GM12865 (cell line): ENCODE results near the gene GALNT10.

ENCODE experiments used
- DNase-seq: peaks from one replicate; pipeline ENCODE4 v3.0.0; 2010; ENCODE audit warnings: low read depth
- H3K4me3 ChIP-seq: 2 replicates; pipeline ENCODE4 v1.5.1; 2011; ENCODE audit warnings: mild to moderate bottlenecking, low read depth, low read length, control low read depth
- TF ChIP-seq, protein P1 (sequence below): IDR thresholded peaks from 2 replicates; pipeline ENCODE4 v1.5.1; 2011; ENCODE audit warnings: low read length, control low read depth, low read depth, inconsistent platforms; ENCODE audit not compliant: insufficient read depth; ENCODE audit errors: missing control alignments

Gene GALNT10

DNA sequence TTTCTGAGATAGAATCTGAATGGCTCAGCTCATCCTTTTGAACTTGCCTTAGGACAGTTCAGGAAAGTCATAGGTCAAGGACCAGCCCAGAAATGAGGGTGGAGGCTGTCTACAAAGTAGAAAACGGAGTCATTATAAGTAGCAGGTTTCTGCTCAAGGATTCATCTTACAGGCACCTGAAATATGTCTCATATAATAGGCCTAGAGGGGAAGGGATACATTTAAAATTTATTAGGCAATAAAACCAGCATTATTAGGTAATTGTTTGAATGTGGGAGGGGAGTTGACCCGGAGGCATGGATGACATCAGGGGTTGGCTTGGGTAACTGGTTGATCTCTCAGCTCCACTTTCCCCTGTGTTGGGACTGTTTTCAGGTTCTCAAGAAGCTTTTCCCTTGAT is 11.9 kb upstream of the GALNT10 start:
- TF ChIP-seq, protein P1, sequence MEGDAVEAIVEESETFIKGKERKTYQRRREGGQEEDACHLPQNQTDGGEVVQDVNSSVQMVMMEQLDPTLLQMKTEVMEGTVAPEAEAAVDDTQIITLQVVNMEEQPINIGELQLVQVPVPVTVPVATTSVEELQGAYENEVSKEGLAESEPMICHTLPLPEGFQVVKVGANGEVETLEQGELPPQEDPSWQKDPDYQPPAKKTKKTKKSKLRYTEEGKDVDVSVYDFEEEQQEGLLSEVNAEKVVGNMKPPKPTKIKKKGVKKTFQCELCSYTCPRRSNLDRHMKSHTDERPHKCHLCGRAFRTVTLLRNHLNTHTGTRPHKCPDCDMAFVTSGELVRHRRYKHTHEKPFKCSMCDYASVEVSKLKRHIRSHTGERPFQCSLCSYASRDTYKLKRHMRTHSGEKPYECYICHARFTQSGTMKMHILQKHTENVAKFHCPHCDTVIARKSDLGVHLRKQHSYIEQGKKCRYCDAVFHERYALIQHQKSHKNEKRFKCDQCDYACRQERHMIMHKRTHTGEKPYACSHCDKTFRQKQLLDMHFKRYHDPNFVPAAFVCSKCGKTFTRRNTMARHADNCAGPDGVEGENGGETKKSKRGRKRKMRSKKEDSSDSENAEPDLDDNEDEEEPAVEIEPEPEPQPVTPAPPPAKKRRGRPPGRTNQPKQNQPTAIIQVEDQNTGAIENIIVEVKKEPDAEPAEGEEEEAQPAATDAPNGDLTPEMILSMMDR: no peak
- DNase-seq: no peak
- no peak overlapping the region for H3K4me3 ChIP-seq

DNA sequence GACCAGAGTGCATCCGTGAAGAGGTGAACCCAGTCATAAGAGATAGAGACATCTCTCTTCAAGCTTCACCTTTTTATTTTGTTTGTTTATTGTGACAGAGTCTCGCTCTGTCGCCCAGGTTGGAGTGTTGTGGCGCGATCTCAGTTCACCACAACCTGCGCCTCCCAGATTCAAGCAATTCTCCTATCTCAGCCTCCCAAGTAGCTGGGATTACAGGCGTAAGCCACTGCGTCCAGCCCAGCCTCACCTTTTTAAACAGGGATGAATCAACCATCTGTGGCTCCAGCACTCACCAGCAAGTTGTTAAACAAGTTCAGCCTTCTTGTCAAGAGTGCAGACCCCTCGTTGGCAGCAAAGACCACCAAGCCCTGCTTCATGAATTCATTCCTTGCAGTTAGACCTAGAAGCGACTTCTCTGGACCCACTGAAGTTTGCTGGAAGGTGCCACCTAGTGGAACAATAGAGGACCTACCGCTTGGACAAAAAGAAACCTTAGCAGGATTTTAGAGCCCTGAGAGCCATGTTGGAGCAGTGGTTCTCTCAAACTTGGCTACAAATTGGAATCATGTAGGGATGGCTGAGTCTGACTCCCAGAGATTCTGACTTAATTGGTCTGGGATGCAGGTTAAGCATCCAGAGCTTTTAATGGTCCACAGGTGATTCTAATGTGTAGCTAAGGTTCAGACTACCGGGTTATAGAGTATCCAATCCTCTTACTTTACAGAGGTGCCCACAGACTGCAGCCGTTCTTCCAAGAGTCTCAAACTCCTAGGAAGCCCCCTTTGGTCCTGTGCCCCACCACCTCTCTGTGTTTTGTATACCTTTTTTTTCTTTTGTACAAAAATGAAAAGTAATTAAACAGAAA is 10.5 kb upstream of the GALNT10 start:
- peak; percentile 74 for DNase-seq
- TF ChIP-seq, protein P1: peak; percentile 85
- no peak overlapping the region for H3K4me3 ChIP-seq

DNA sequence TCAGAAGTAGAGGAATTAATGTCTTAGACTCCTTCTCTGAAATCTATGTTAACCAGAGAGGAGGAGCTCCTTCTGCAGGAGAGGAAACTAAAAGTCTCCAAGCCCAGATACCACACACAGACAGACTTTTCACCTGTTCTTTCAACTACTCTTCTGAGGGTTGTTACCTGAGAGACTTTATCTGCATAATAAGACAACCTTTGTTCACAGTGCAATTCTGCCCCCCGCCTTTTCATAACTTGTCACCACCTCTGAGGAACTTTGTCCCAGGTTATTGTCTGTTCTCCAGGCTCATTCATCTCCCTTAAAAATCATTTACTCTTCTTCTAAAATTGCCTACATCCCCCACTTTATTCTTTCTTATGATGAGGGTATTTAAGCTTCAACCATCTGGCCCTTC is 9.4 kb upstream of the GALNT10 start:
- DNase-seq: no peak
- H3K4me3 ChIP-seq: no peak overlapping the region
- TF ChIP-seq, protein P1: no peak

DNA sequence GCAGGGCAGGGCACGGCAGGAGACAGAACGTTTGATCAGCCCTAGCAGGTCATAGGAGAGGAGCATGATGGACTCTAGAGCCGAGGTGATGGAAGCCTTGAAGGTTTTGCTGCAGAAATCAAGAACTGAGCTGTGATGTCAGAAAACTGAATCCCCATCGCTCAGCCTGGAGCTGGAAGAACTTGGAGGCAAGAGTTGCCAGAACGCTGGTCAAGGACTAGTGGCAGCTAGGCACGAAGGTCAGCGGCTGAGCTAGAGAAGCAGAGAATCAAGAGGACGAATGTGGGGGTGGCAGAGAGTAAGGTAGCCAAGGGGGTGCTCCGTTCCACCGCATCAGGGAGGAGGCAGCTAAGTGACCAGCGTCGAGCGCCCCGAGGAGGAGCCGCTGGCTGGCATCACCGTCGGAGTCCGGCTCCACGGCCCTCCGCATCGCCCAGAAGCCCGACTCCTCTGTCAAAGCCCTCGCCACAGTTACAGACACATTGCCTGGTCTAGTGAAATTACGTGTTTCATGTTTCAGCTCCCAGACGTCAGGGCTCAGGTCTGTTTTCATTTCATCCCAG is 1.2 kb upstream of the GALNT10 start:
- DNase-seq: no peak
- TF ChIP-seq, protein P1: no peak
- H3K4me3 ChIP-seq: peak overlapping the region; percentile 89

DNA sequence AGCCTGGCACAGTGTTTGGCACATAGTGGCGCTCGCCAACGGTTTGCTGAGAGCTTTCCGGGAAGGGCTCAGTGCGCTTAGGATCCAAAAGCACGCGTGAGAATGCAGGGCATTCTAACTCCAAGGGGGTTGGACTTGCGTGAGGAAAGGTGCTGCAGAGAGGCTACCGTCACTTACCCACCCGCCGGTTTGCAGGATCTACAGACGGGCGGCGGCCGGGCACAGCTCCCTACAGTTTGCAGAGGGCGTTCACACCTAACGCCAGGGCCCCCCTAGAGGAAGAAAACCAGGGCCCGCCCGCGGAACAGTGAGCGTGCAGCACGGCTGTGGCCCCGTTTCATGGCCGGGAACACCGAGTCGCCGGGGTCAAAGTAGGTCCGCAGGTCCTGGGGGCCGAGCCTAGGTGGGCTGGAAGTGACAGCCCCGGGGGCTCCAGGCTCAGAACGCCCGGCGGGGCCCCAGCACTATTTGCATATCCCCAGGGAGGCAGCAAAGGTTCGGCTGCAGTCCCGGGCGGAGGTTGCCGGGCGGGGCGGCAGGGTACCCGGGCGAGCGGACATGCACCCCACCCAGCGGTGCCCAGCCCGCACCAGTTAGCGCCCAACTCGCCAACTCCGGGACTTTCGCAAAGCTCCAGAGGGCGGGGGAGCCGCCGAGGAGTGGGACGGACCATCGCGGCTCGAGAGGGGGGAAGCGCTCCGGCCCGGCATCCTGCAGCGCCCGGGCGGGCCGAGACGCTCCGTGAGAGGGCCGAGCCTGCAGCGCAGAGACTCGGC is 526 bp upstream of the GALNT10 start:
- TF ChIP-seq, protein P1: peak; percentile 43
- DNase-seq: peak; percentile 92
- peak overlapping the region; percentile 89 for H3K4me3 ChIP-seq

DNA sequence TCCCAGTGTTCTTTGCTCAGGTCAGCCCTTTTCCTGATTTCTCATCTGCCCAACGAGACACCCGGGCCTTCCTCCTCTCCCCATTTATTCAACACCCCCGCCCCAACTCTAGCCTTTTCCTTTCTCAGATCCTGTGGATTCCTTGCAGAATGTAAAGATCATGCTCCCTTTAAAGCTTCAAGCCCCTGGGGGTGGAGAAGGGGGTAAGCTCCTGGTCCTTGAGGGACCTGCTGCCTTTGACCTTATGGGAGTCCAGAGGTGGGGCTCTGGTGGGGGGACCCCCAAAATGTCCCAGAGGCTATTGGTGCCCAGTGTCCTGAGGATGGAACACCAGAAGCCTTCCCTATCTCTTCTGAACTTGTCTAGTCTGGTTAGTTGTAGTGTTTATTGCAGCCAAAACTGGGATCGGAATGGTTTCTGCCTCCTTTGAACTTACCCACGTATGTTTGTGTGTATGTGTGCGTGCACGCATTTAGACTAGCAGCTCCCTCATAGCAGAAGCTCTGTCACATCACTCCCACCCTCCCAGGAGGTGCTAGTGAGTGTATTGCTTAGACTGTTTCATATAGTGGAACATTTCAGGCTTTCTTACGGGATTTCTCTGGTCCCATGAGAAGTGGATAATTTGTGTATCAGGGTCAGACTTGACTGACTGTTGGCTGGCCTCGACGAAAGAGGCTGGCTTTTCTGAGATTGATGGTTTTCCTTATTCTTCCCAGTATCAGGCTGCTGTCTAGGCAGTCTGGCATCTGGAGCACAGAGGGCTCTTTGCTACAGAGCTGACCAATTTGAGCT is 1.1 kb downstream of the GALNT10 start:
- TF ChIP-seq, protein P1: no peak
- H3K4me3 ChIP-seq: peak overlapping the region; percentile 88
- no peak for DNase-seq
